ENCODE results near the gene WDR76. TPM values are rescaled to one million over a fixed set of nuclear protein-coding genes. Genes with fewer than 3 reads are reported as not detected.

The WDR76 gene
- total RNA-seq, 3 donors from 2014 or later = 4.2 to 4.6 (median 4.5) TPM

- H3K4me1 ChIP-seq = peaks cover 6 to 9% of the 10 kb centered on the region in 2 donors
- H3K27ac ChIP-seq = peak overlapping the region; percentile 97 to 99
- H3K9me3 ChIP-seq = no peaks in the 10 kb centered on the region
- intact Hi-C loops (cut with DNase I; ENCODE audit: low total_unique reads) = no loop called here
- H3K4me3 ChIP-seq = peak overlapping the region; percentile 89 to 98 (median 96)
- no peaks in the 10 kb centered on the region for H3K36me3 ChIP-seq
- no peak for DNase-seq (ENCODE audit: low spot score in 2 of 2)
- peak; percentile 8 for TF ChIP-seq POLR2A (IDR thresholded peaks at IDR 0.05)
- TF ChIP-seq POLR2AphosphoS5 (IDR thresholded peaks at IDR 0.05) = peak in 1 of 3 donors; percentile 7
- TF ChIP-seq CTCF (IDR thresholded peaks at IDR 0.05) = no peak
- no peaks in the 10 kb centered on the region for H3K27me3 ChIP-seq
Observed at GRCh38 chr15:43792761-43793476, 33.9 kb upstream of the WDR76 start.

GRCh38 chr15:43793647-43794046 is 33.2 kb upstream of the WDR76 start:
- peak overlapping the region; percentile 89 to 98 (median 96) for H3K4me3 ChIP-seq
- peak overlapping the region; percentile 97 to 99 for H3K27ac ChIP-seq
- H3K9me3 ChIP-seq = no peaks in the 10 kb centered on the region
- no peak for TF ChIP-seq CTCF (IDR thresholded peaks at IDR 0.05)
- TF ChIP-seq POLR2A (IDR thresholded peaks at IDR 0.05) = no peak
- TF ChIP-seq POLR2AphosphoS5 (IDR thresholded peaks at IDR 0.05) = no peak
- intact Hi-C loops (cut with DNase I; ENCODE audit: low total_unique reads) = no loop called here
- no peak for DNase-seq (ENCODE audit: low spot score in 2 of 2)
- H3K36me3 ChIP-seq = no peaks in the 10 kb centered on the region
- H3K27me3 ChIP-seq = no peaks in the 10 kb centered on the region
- peaks cover 6 to 16% of the 10 kb centered on the region in 2 donors for H3K4me1 ChIP-seq

GRCh38 chr15:43794269-43795037 is 32.3 kb upstream of the WDR76 start:
- TF ChIP-seq CTCF (IDR thresholded peaks at IDR 0.05) (no peak), POLR2A (IDR thresholded peaks at IDR 0.05) (no peak), POLR2AphosphoS5 (IDR thresholded peaks at IDR 0.05) (no peak)
- Histone ChIP-seq H3K36me3 (no peaks in the 10 kb centered on the region), H3K4me3 (peak overlapping the region in 1 of 3 donors; percentile 89), H3K27me3 (no peaks in the 10 kb centered on the region), H3K9me3 (no peaks in the 10 kb centered on the region), H3K27ac (peak overlapping the region; percentile 97 to 99), H3K4me1 (peaks cover 6 to 19% of the 10 kb centered on the region in 2 donors)
- no peak for DNase-seq (ENCODE audit: low spot score in 2 of 2)
- intact Hi-C loops (cut with DNase I; ENCODE audit: low total_unique reads) = no loop called here

GRCh38 chr15:43795197-43795596 is 31.6 kb upstream of the WDR76 start:
- Histone ChIP-seq H3K27me3 (no peaks in the 10 kb centered on the region), H3K27ac (peak overlapping the region; percentile 97 to 99), H3K4me3 (no peak overlapping the region), H3K36me3 (no peaks in the 10 kb centered on the region), H3K4me1 (peaks cover 11 to 19% of the 10 kb centered on the region in 2 donors), H3K9me3 (no peaks in the 10 kb centered on the region)
- TF ChIP-seq POLR2A (IDR thresholded peaks at IDR 0.05) (no peak), CTCF (IDR thresholded peaks at IDR 0.05) (no peak), POLR2AphosphoS5 (IDR thresholded peaks at IDR 0.05) (no peak)
- intact Hi-C loops (cut with DNase I; ENCODE audit: low total_unique reads) = no loop called here
- DNase-seq (ENCODE audit: low spot score in 2 of 2) = no peak

- H3K27me3 ChIP-seq = no peaks in the 10 kb centered on the region
- H3K36me3 ChIP-seq = no peaks in the 10 kb centered on the region
- intact Hi-C loops (cut with DNase I; ENCODE audit: low total_unique reads) = no loop called here
- peak overlapping the region; percentile 27 to 99 for H3K27ac ChIP-seq
- H3K9me3 ChIP-seq = no peaks in the 10 kb centered on the region
- DNase-seq (ENCODE audit: low spot score in 2 of 2) = no peak
- peaks cover 11 to 19% of the 10 kb centered on the region in 2 donors for H3K4me1 ChIP-seq
- H3K4me3 ChIP-seq = no peak overlapping the region
- TF ChIP-seq CTCF (IDR thresholded peaks at IDR 0.05) (no peak), POLR2A (IDR thresholded peaks at IDR 0.05) (no peak), POLR2AphosphoS5 (IDR thresholded peaks at IDR 0.05) (no peak)
Observed at GRCh38 chr15:43795997-43796396, 30.8 kb upstream of the WDR76 start.
